AML-193 (cell line): Measurements from ENCODE around the gene KCNQ1.

Source experiments
- DNase-seq, 2 experiments: peaks; one replicate each; lab custom pipeline; 2025; lab: John Stamatoyannopoulos, UW

Gene KCNQ1

GRCh38 chr11:2796508-2797113 is 351.8 kb downstream of the KCNQ1 start:
- no peak for DNase-seq

GRCh38 chr11:2797121-2797711 is 352.4 kb downstream of the KCNQ1 start:
- no peak for DNase-seq

GRCh38 chr11:2797741-2798361 is 353.0 kb downstream of the KCNQ1 start:
- DNase-seq, result no peak

GRCh38 chr11:2798951-2799761 is 354.3 kb downstream of the KCNQ1 start:
- no peak for DNase-seq

GRCh38 chr11:2799881-2800654 is 355.3 kb downstream of the KCNQ1 start:
- no peak for DNase-seq

GRCh38 chr11:2800655-2801531 is 356.1 kb downstream of the KCNQ1 start:
- no peak for DNase-seq

GRCh38 chr11:2801711-2802388 is 357.0 kb downstream of the KCNQ1 start:
- DNase-seq, result no peak

- no peak for DNase-seq
These were observed 357.8 kb downstream of the KCNQ1 start for GRCh38 chr11:2802389-2803185.

GRCh38 chr11:2803186-2804091 is 358.6 kb downstream of the KCNQ1 start:
- DNase-seq, result no peak

GRCh38 chr11:2804189-2804588 is 359.4 kb downstream of the KCNQ1 start:
- DNase-seq, result no peak

- DNase-seq, result no peak
These were observed 360.0 kb downstream of the KCNQ1 start for GRCh38 chr11:2804701-2805387.

GRCh38 chr11:2805388-2806056 is 360.7 kb downstream of the KCNQ1 start:
- DNase-seq, result no peak

GRCh38 chr11:2806351-2807024 is 361.7 kb downstream of the KCNQ1 start:
- DNase-seq, result no peak

GRCh38 chr11:2807025-2807681 is 362.3 kb downstream of the KCNQ1 start:
- no peak for DNase-seq

- no peak for DNase-seq
These were observed 363.0 kb downstream of the KCNQ1 start for GRCh38 chr11:2807801-2808241.
